Astrocyte (in vitro differentiated cells and primary cell): ENCODE data around the gene UBE4B. TPM values are rescaled to one million over a fixed set of nuclear protein-coding genes. Genes with fewer than 3 reads are reported as not detected.

Experiments used
- DNase-seq: peaks from one replicate; pipeline ENCODE4 v3.0.0-alpha.2; 2010; ENCODE audit warnings: low read depth
- FAIRE-seq: peaks from 2 replicates; lab custom pipeline; 2011; peaks lifted over from hg19 to GRCh38; lab: Jason Lieb, UNC
- H2AFZ ChIP-seq: 2 replicates; pipeline ENCODE4 v1.6.0; 2012; ENCODE audit warnings: low read depth, low read length, inconsistent platforms
- H3K27ac ChIP-seq: 2 replicates; pipeline ENCODE4 v1.5.1; 2011; ENCODE audit warnings: low read depth, low read length, inconsistent platforms
- H3K27me3 ChIP-seq: 2 replicates; pipeline ENCODE4 v1.6.0; 2011; ENCODE audit warnings: low read length, inconsistent platforms; ENCODE audit not compliant: insufficient read depth
- H3K36me3 ChIP-seq: 2 replicates; pipeline ENCODE4 v1.5.1; 2011; ENCODE audit warnings: low read length, inconsistent platforms; ENCODE audit not compliant: insufficient read depth
- H3K4me1 ChIP-seq: 2 replicates; pipeline ENCODE4 v1.5.1; 2011; ENCODE audit warnings: low read length, inconsistent platforms; ENCODE audit not compliant: insufficient read depth
- H3K4me2 ChIP-seq: 2 replicates; pipeline ENCODE4 v1.6.0; 2012; ENCODE audit warnings: low read length, inconsistent platforms
- H3K4me3 ChIP-seq: 2 replicates; pipeline ENCODE4 v1.5.1; 2011; ENCODE audit warnings: low read depth, mild to moderate bottlenecking, low read length, inconsistent platforms; ENCODE audit not compliant: insufficient read depth
- H3K79me2 ChIP-seq: 2 replicates; pipeline ENCODE4 v1.6.0; 2012; ENCODE audit warnings: mild to moderate bottlenecking, low read length, inconsistent platforms; ENCODE audit not compliant: insufficient read depth
- H3K9ac ChIP-seq: 2 replicates; pipeline ENCODE4 v1.6.0; 2012; ENCODE audit warnings: mild to moderate bottlenecking, low read length, inconsistent platforms
- H3K9me3 ChIP-seq: 2 replicates; pipeline ENCODE4 v1.5.1; 2012; ENCODE audit warnings: low read depth, mild to moderate bottlenecking, low read length, inconsistent platforms; ENCODE audit not compliant: insufficient read depth
- H4K20me1 ChIP-seq: 2 replicates; pipeline ENCODE4 v1.6.0; 2012; ENCODE audit warnings: low read length, inconsistent platforms; ENCODE audit not compliant: insufficient read depth
- H3K27ac Mint-ChIP-seq: one replicate; pipeline ENCODE4 v1.8.0; 2021; ENCODE audit warnings: mild to moderate bottlenecking, mixed read lengths; ENCODE audit not compliant: unreplicated experiment
- H3K27me3 Mint-ChIP-seq: one replicate; pipeline ENCODE4 v1.8.0; 2021; ENCODE audit warnings: low read depth, mixed read lengths; ENCODE audit not compliant: unreplicated experiment
- H3K36me3 Mint-ChIP-seq: one replicate; pipeline ENCODE4 v1.8.0; 2021; ENCODE audit warnings: low read depth, mixed read lengths; ENCODE audit not compliant: unreplicated experiment
- H3K4me1 Mint-ChIP-seq: one replicate; pipeline ENCODE4 v1.8.0; 2021; ENCODE audit warnings: low read depth, mixed read lengths; ENCODE audit not compliant: unreplicated experiment
- H3K4me3 Mint-ChIP-seq: one replicate; pipeline ENCODE4 v1.8.0; 2021; ENCODE audit warnings: mild to moderate bottlenecking, moderate library complexity, mixed read lengths; ENCODE audit not compliant: unreplicated experiment
- H3K9me3 Mint-ChIP-seq: one replicate; pipeline ENCODE4 v1.8.0; 2021; ENCODE audit warnings: mild to moderate bottlenecking, mixed read lengths; ENCODE audit not compliant: unreplicated experiment
- CTCF ChIP-seq: IDR thresholded peaks from 2 replicates; pipeline ENCODE4 v1.5.1; 2011; ENCODE audit warnings: low read depth, mild to moderate bottlenecking, inconsistent platforms, low read length, moderate library complexity; ENCODE audit not compliant: insufficient read depth
- EZH2 ChIP-seq: IDR thresholded peaks from 2 replicates; pipeline ENCODE4 v1.6.1; 2012; ENCODE audit warnings: mild to moderate bottlenecking, low read length, inconsistent platforms; ENCODE audit not compliant: insufficient read depth
- total RNA-seq: library from RNA; stranded (reverse); gene quantifications from 2 replicates; pipeline ENCODE4 v1.2.1, GENCODE V29; 2021

The UBE4B gene
- total RNA-seq, 1 donor from 2014 or later = 41.5 TPM

GRCh38 chr1:10056599-10056987 is 23.8 kb downstream of the UBE4B start:
- TF ChIP-seq CTCF (no peak), EZH2 (no peak)
- H4K20me1 ChIP-seq = peaks cover 68% of the 10 kb centered on the region
- no peak overlapping the region for H3K4me2 ChIP-seq
- Mint-ChIP-seq H3K9me3 (no peaks in the 10 kb centered on the region), H3K27ac (peak overlapping the region; percentile 75), H3K27me3 (no peaks in the 10 kb centered on the region), H3K4me3 (no peak overlapping the region), H3K36me3 (peaks cover 9% of the 10 kb centered on the region), H3K4me1 (peaks cover 23% of the 10 kb centered on the region)
- H3K4me1 ChIP-seq = peaks cover 23% of the 10 kb centered on the region
- H3K79me2 ChIP-seq = peaks cover 77% of the 10 kb centered on the region
- H2AFZ ChIP-seq = no peak overlapping the region
- no peak overlapping the region for H3K4me3 ChIP-seq
- no peaks in the 10 kb centered on the region for H3K36me3 ChIP-seq
- no peak overlapping the region for H3K9ac ChIP-seq
- peak overlapping the region; percentile 60 for H3K27ac ChIP-seq
- no peaks in the 10 kb centered on the region for H3K27me3 ChIP-seq
- no peaks in the 10 kb centered on the region for H3K9me3 ChIP-seq
- DNase-seq (no peak), FAIRE-seq (no peak)

- H3K36me3 Mint-ChIP-seq = peaks cover 9% of the 10 kb centered on the region
- Histone ChIP-seq H4K20me1 (peaks cover 62% of the 10 kb centered on the region), H3K27me3 (no peaks in the 10 kb centered on the region), H3K4me3 (no peak overlapping the region), H2AFZ (no peak overlapping the region), H3K79me2 (peaks cover 74% of the 10 kb centered on the region), H3K9me3 (no peaks in the 10 kb centered on the region), H3K4me2 (peak overlapping the region; percentile 35), H3K4me1 (peaks cover 23% of the 10 kb centered on the region), H3K9ac (peak overlapping the region; percentile 2), H3K27ac (peak overlapping the region; percentile 10), H3K36me3 (no peaks in the 10 kb centered on the region)
- DNase-seq (peak; percentile 58), FAIRE-seq (no peak)
- no peak for TF ChIP-seq EZH2
- no peak for TF ChIP-seq CTCF
- H3K27me3 Mint-ChIP-seq = no peaks in the 10 kb centered on the region
- H3K9me3 Mint-ChIP-seq = no peaks in the 10 kb centered on the region
- peaks cover 23% of the 10 kb centered on the region for H3K4me1 Mint-ChIP-seq
- H3K4me3 Mint-ChIP-seq = no peak overlapping the region
- peak overlapping the region; percentile 49 for H3K27ac Mint-ChIP-seq
These were observed 24.6 kb downstream of the UBE4B start for GRCh38 chr1:10057343-10057742.

- Histone ChIP-seq H3K4me1 (peaks cover 23% of the 10 kb centered on the region), H3K9me3 (no peaks in the 10 kb centered on the region)
- no peak for FAIRE-seq
These were observed 25.0 kb downstream of the UBE4B start for GRCh38 chr1:10057796-10058195.

More at GRCh38 chr1:10057796-10058195, 25.0 kb downstream of the UBE4B start:
- Histone ChIP-seq H3K27ac (peak overlapping the region; percentile 10), H3K4me2 (peak overlapping the region; percentile 35), H4K20me1 (peaks cover 57% of the 10 kb centered on the region), H3K9ac (peak overlapping the region; percentile 2), H3K4me3 (no peak overlapping the region), H3K79me2 (peaks cover 69% of the 10 kb centered on the region), H3K36me3 (no peaks in the 10 kb centered on the region), H3K27me3 (no peaks in the 10 kb centered on the region), H2AFZ (no peak overlapping the region)
- peaks cover 7% of the 10 kb centered on the region for H3K36me3 Mint-ChIP-seq
- H3K4me1 Mint-ChIP-seq = peaks cover 23% of the 10 kb centered on the region
- TF ChIP-seq EZH2 = no peak
- no peak for TF ChIP-seq CTCF
- H3K27ac Mint-ChIP-seq = peak overlapping the region; percentile 70
- H3K4me3 Mint-ChIP-seq = no peak overlapping the region
- no peak for DNase-seq
- no peaks in the 10 kb centered on the region for H3K27me3 Mint-ChIP-seq
- no peaks in the 10 kb centered on the region for H3K9me3 Mint-ChIP-seq
